Measurements from ENCODE around the gene SLC34A3.

DNA sequence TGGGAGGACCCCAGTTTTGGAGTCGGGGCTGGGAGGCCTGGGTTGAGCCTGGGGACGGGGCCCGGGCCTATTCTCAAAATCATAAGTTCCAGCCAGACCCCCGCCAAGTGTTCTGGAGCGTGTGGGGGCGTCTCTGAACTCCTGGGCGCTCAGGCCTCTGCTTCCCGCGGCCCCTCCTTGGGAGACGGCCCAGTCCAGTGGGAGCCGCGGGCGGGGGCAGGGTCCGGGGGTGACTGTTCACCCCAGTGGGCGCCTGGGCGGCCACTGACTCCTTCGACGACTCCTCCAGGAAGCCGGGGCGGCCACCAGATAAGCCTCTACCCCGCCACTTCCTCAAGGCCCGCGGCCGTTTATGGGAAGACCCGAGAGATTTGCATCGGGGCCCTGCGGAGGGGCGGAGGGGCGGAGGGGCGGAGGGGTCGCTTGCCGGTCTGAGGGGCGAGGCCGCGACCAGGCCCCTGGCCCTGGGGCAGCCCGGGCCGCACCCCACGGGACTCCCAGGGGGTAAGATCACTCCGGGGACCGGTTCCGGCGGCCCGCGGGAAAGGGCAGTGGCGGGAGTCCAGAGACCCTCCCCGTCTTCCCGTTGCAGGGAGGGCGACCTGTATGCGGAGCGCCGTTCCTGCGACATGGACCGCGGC lies 47.5 kb downstream of the SLC34A3 start:
- no peak for TF ChIP-seq FOXA1 (IDR thresholded peaks at IDR 0.05)
- TF ChIP-seq, protein P1, sequence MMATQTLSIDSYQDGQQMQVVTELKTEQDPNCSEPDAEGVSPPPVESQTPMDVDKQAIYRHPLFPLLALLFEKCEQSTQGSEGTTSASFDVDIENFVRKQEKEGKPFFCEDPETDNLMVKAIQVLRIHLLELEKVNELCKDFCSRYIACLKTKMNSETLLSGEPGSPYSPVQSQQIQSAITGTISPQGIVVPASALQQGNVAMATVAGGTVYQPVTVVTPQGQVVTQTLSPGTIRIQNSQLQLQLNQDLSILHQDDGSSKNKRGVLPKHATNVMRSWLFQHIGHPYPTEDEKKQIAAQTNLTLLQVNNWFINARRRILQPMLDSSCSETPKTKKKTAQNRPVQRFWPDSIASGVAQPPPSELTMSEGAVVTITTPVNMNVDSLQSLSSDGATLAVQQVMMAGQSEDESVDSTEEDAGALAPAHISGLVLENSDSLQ (IDR thresholded peaks at IDR 0.05), result no peak
- TF ChIP-seq FOXM1 (IDR thresholded peaks at IDR 0.05; ENCODE audit: borderline replicate concordance), result no peak
- TF ChIP-seq ARNT (IDR thresholded peaks at IDR 0.05), result no peak
- TF ChIP-seq TARDBP (IDR thresholded peaks at IDR 0.05), result no peak
- no peak for TF ChIP-seq LEF1 (IDR thresholded peaks at IDR 0.05; ENCODE audit: borderline replicate concordance)
- no peak for TF ChIP-seq FOXK2 (IDR thresholded peaks at IDR 0.05)
- no peak for TF ChIP-seq ELF4 (IDR thresholded peaks at IDR 0.05)
- no peak for TF ChIP-seq SP1 (IDR thresholded peaks at IDR 0.05)
- no peak for TF ChIP-seq NFRKB (IDR thresholded peaks at IDR 0.05)
- no peak for TF ChIP-seq L3MBTL2 (conservative IDR thresholded peaks at IDR 0.05)
- TF ChIP-seq BHLHE40 (IDR thresholded peaks at IDR 0.05; ENCODE audit: borderline replicate concordance), result no peak
